GM19438 (cell line): ENCODE measurements around the gene PCDHA7.
"Not testable (repeated sequence)": the region's sequence is repeated elsewhere in the genome, so short reads cannot be mapped to it uniquely, and the experiment has no call there.

Source experiments
- ATAC-seq: cut with Tn5 transposase; IDR thresholded peaks from one replicate; pipeline ENCODE4 v1.9.1; 2021; ENCODE audit warnings: low read depth; ENCODE audit not compliant: unreplicated experiment

The PCDHA7 gene

GRCh38 chr5:140857177-140857986 lies 23.3 kb downstream of the PCDHA7 start:
- ATAC-seq, result no peak

GRCh38 chr5:140857987-140858240 lies 23.8 kb downstream of the PCDHA7 start:
- ATAC-seq, result no peak

GRCh38 chr5:140862441-140863295 lies 28.6 kb downstream of the PCDHA7 start:
- no peak for ATAC-seq

- ATAC-seq, result no peak
Measured at GRCh38 chr5:140868721-140869554, 34.9 kb downstream of the PCDHA7 start, which contains the start of gene PCDHA11. TSS of gene PCDHA11 (plus strand) at chr5:140868957. CDS start at chr5:140869104, 147 bp downstream.

GRCh38 chr5:140869555-140869886 lies 35.5 kb downstream of the PCDHA7 start:
- ATAC-seq, result no peak

GRCh38 chr5:140870221-140871201 lies 36.4 kb downstream of the PCDHA7 start:
- no peak for ATAC-seq

GRCh38 chr5:140875085-140876065 lies 41.3 kb downstream of the PCDHA7 start, which contains the start of gene PCDHA12:
TSS of gene PCDHA12 (plus strand) at chr5:140875308. CDS start at chr5:140875473, 165 bp downstream.
- ATAC-seq, result no peak

GRCh38 chr5:140876541-140877261 lies 42.6 kb downstream of the PCDHA7 start:
- ATAC-seq, result not testable (repeated sequence)

- ATAC-seq, result no peak
Measured at GRCh38 chr5:140877262-140877581, 43.2 kb downstream of the PCDHA7 start.

- no peak for ATAC-seq
Measured at GRCh38 chr5:140881889-140882590, 48.0 kb downstream of the PCDHA7 start, which contains the start of gene PCDHA13. TSS of gene PCDHA13 (plus strand) at chr5:140882124. CDS start at chr5:140882269, 145 bp downstream.

GRCh38 chr5:140882591-140882899 lies 48.5 kb downstream of the PCDHA7 start:
- no peak for ATAC-seq

GRCh38 chr5:140883373-140883772 lies 49.3 kb downstream of the PCDHA7 start:
- ATAC-seq, result no peak

GRCh38 chr5:140883927-140884697 lies 50.0 kb downstream of the PCDHA7 start:
- ATAC-seq, result no peak
